ENCODE data around the gene MMP2.

Gene MMP2

GRCh38 chr16:55478827-55479429 lies at the start of gene MMP2:
TSS of gene MMP2 (plus strand) at chr16:55479198. CDS start at chr16:55479480, 282 bp downstream.
- H3K27ac ChIP-seq, result no peak within 1 kb of the TSS
- no peak for TF ChIP-seq CTCF (conservative IDR thresholded peaks at IDR 0.05)

GRCh38 chr16:55433030-55433429 lies 46.0 kb upstream of the MMP2 start:
- TF ChIP-seq CTCF (conservative IDR thresholded peaks at IDR 0.05), result no peak
- H3K27ac ChIP-seq, result no peak overlapping the region

- no peak overlapping the region for H3K27ac ChIP-seq
- TF ChIP-seq CTCF (conservative IDR thresholded peaks at IDR 0.05), result no peak
Observed at GRCh38 chr16:55433535-55433934, 45.5 kb upstream of the MMP2 start.

- no peak for TF ChIP-seq CTCF (conservative IDR thresholded peaks at IDR 0.05)
Observed at GRCh38 chr16:55434000-55434399, 45.0 kb upstream of the MMP2 start.

GRCh38 chr16:55435387-55435786 lies 43.6 kb upstream of the MMP2 start:
- no peak for TF ChIP-seq CTCF (conservative IDR thresholded peaks at IDR 0.05)
- H3K27ac ChIP-seq, result no peak overlapping the region

More at GRCh38 chr16:55434000-55434399, 45.0 kb upstream of the MMP2 start:
- no peak overlapping the region for H3K27ac ChIP-seq

- no peak for TF ChIP-seq CTCF (conservative IDR thresholded peaks at IDR 0.05)
- H3K27ac ChIP-seq, result no peak overlapping the region
Observed at GRCh38 chr16:55436587-55436986, 42.4 kb upstream of the MMP2 start.

GRCh38 chr16:55437625-55438024 lies 41.4 kb upstream of the MMP2 start:
- no peak for TF ChIP-seq CTCF (conservative IDR thresholded peaks at IDR 0.05)

More at GRCh38 chr16:55437625-55438024, 41.4 kb upstream of the MMP2 start:
- no peak overlapping the region for H3K27ac ChIP-seq
